ENCODE results near the gene EPX.

- TF ChIP-seq CTCF (IDR thresholded peaks at IDR 0.05) (no peak), POLR2A (IDR thresholded peaks at IDR 0.05) (no peak)
Measured at GRCh38 chr17:58224315-58224714, 31.8 kb downstream of the EPX start.
